Right hindlimb (tissue), 1 donor: ENCODE results near the gene SALL3.
A peak's percentile ranks its signal among the peaks of the same experiment; 100 is the strongest.

Experiments used
- DNase-seq: peaks from one replicate; pipeline ENCODE4 v3.0.0-alpha.2; 2018

SALL3 gene

GRCh38 chr18:78981394-78981831 is 1.8 kb downstream of the SALL3 start:
- DNase-seq = no peak

GRCh38 chr18:78981989-78982620 is 2.5 kb downstream of the SALL3 start:
- no peak for DNase-seq

- DNase-seq = no peak
These were observed 3.9 kb downstream of the SALL3 start for GRCh38 chr18:78983512-78983911.

- no peak for DNase-seq
These were observed 5.5 kb downstream of the SALL3 start for GRCh38 chr18:78984941-78985784.

GRCh38 chr18:78986018-78986481 is 6.4 kb downstream of the SALL3 start:
- peak; percentile 48 for DNase-seq

- no peak for DNase-seq
These were observed 11.8 kb downstream of the SALL3 start for GRCh38 chr18:78991446-78991845.

- DNase-seq = no peak
These were observed 12.7 kb downstream of the SALL3 start for GRCh38 chr18:78992041-78993011.

GRCh38 chr18:78993014-78993926 is 13.7 kb downstream of the SALL3 start:
- DNase-seq = no peak

- DNase-seq = no peak
These were observed 14.4 kb downstream of the SALL3 start for GRCh38 chr18:78994000-78994399.

GRCh38 chr18:78994531-78994930 is 14.9 kb downstream of the SALL3 start:
- DNase-seq = no peak

- DNase-seq = no peak
These were observed 15.5 kb downstream of the SALL3 start for GRCh38 chr18:78994977-78995582.

- DNase-seq = no peak
These were observed 16.2 kb downstream of the SALL3 start for GRCh38 chr18:78995740-78996395.

- DNase-seq = no peak
These were observed 17.3 kb downstream of the SALL3 start for GRCh38 chr18:78996741-78997490.

GRCh38 chr18:78998371-78999071 is 18.9 kb downstream of the SALL3 start:
- DNase-seq = no peak

GRCh38 chr18:78999939-79000338 is 20.3 kb downstream of the SALL3 start:
- no peak for DNase-seq

- no peak for DNase-seq
These were observed 21.4 kb downstream of the SALL3 start for GRCh38 chr18:79000997-79001396.

- DNase-seq = no peak
These were observed 26.0 kb downstream of the SALL3 start for GRCh38 chr18:79005653-79006052.

- DNase-seq = no peak
These were observed 26.6 kb downstream of the SALL3 start for GRCh38 chr18:79006106-79006795.

- DNase-seq = no peak
These were observed 27.8 kb downstream of the SALL3 start for GRCh38 chr18:79007440-79007839.
